HepG2 (cell line): ENCODE results near the gene PRR29. TPM values are rescaled to one million over a fixed set of nuclear protein-coding genes. Genes with fewer than 3 reads are reported as not detected.

Experiments
- ATAC-seq: fragments of 200-7000 bp; cut with Tn5 transposase; 3 replicates; pipeline ENCODE4 v1.9.1; 2020; ENCODE audit warnings: mild to moderate bottlenecking, moderate library complexity
- BruUV-seq: library from RNA; stranded (reverse); fragments of 400-500 nt; replicated peaks from 2 replicates; lab custom pipeline; 2021; lab: Mats Ljungman, UMichigan
- CTCF ChIA-PET: fragments of 300-600 bp; formaldehyde crosslinking; extraction: SDS; loops from one replicate; lab custom pipeline; 2021; ENCODE audit warnings: low total read pairs, inconsistent platforms, low intra/inter-chr PET ratio; lab: Yijun Ruan, JAX
- POLR2A ChIA-PET: fragments of 350-600 bp; sonication (Branson Sonifier 250); formaldehyde crosslinking; loops from one replicate; lab custom pipeline; 2020; ENCODE audit warnings: antibody characterized with exemption, inconsistent platforms; lab: Yijun Ruan, JAX
- DNase-seq: peaks from one replicate; pipeline ENCODE4 v3.0.0-alpha.2; 2015; ENCODE audit warnings: low spot score
- FAIRE-seq: peaks from 3 replicates; lab custom pipeline; 2011; peaks lifted over from hg19 to GRCh38; lab: Jason Lieb, UNC
- H2AFZ ChIP-seq: one replicate; pipeline ENCODE4 v1.6.1; 2011; ENCODE audit warnings: low read length, inconsistent platforms
- H3K27ac ChIP-seq: fragments of 300-600 bp; 3 replicates; pipeline ENCODE4 v1.8.0; 2011; ENCODE audit warnings: mixed run types, mild to moderate bottlenecking, mixed read lengths, low read length, inconsistent platforms; ENCODE audit not compliant: insufficient read depth; ENCODE audit errors: extremely low read length
- H3K27me3 ChIP-seq, 2 experiments: fragments of 200-600 bp in 1 of 2; 2 replicates in 1 of 2; 3 replicates in 1 of 2; pipeline versions ENCODE4 v1.6.0 to v1.8.0; 2011; ENCODE audit warnings: low read length in 2 of 2, mild to moderate bottlenecking in 2 of 2, moderate library complexity in 2 of 2, inconsistent platforms in 1 of 2; ENCODE audit not compliant: insufficient read depth in 2 of 2, control insufficient read depth in 1 of 2
- H3K36me3 ChIP-seq, 2 experiments: fragments of 200-600 bp in 1 of 2; replicated peaks in 1 of 2; 2 replicates in 1 of 2; 3 replicates in 1 of 2; pipeline versions ENCODE4 v1.5.1 to v1.8.0; 2011; ENCODE audit warnings: low read length in 2 of 2, inconsistent platforms in 1 of 2; ENCODE audit not compliant: insufficient read depth in 2 of 2, control insufficient read depth in 1 of 2
- H3K4me1 ChIP-seq: 2 replicates; pipeline ENCODE4 v1.5.1; 2012; ENCODE audit warnings: low read length, inconsistent platforms; ENCODE audit not compliant: insufficient read depth
- H3K4me2 ChIP-seq: 2 replicates; pipeline ENCODE4 v1.6.0; 2011; ENCODE audit warnings: low read depth, low read length, inconsistent platforms
- H3K4me3 ChIP-seq, 3 experiments: fragments of 200-600 bp in 1 of 3; sonication (generic), shearing (Covaris generic) in 1 of 3; replicated peaks in 1 of 3; 2 replicates each; pipeline ENCODE4 v1.5.1; 2011 to 2016; ENCODE audit warnings: low read length in 3 of 3, inconsistent platforms in 2 of 3, low read depth in 2 of 3, mild to moderate bottlenecking in 2 of 3, control low read depth in 1 of 3, mixed read lengths in 1 of 3; ENCODE audit not compliant: insufficient read depth in 1 of 3
- H3K79me2 ChIP-seq: one replicate; pipeline ENCODE4 v1.6.1; 2011; ENCODE audit warnings: low read length, inconsistent platforms; ENCODE audit not compliant: insufficient read depth
- H3K9ac ChIP-seq: 2 replicates; pipeline ENCODE4 v1.6.0; 2011; ENCODE audit warnings: mild to moderate bottlenecking, low read depth, low read length, inconsistent platforms; ENCODE audit not compliant: insufficient read depth
- H3K9me3 ChIP-seq: 2 replicates; pipeline ENCODE4 v1.5.1; 2012; ENCODE audit warnings: mild to moderate bottlenecking, low read length
- H4K20me1 ChIP-seq: 2 replicates; pipeline ENCODE4 v1.6.0; 2011; ENCODE audit warnings: inconsistent platforms, mild to moderate bottlenecking, low read length, moderate library complexity; ENCODE audit not compliant: insufficient read depth
- CHD4 ChIP-seq: fragments of 200-600 bp; sonication (generic); IDR thresholded peaks from 2 replicates; pipeline ENCODE4 v1.7.0; 2017; ENCODE audit warnings: mild to moderate bottlenecking, low read length, borderline replicate concordance
- GABPB1 ChIP-seq: IDR thresholded peaks from 2 replicates; pipeline ENCODE4 v1.6.1; 2016; ENCODE audit warnings: mild to moderate bottlenecking, missing genetic modification reagents, moderate library complexity, missing compliant biosample characterization
- KDM5B ChIP-seq: sonication (generic); formaldehyde crosslinking; IDR thresholded peaks from 2 replicates; pipeline ENCODE4 v1.4.0; 2020; ENCODE audit warnings: missing genetic modification reagents, mild to moderate bottlenecking, borderline replicate concordance
- MTF2 ChIP-seq: sonication (generic); formaldehyde crosslinking; IDR thresholded peaks from 2 replicates; pipeline ENCODE4 v1.5.0; 2020; ENCODE audit warnings: missing genetic modification reagents, borderline replicate concordance
- POLR2AphosphoS2 ChIP-seq: IDR thresholded peaks from 2 replicates; pipeline ENCODE4 v1.6.1; 2011; ENCODE audit warnings: low read depth, low read length, improper control_type of control experiment
- RFX3 ChIP-seq: IDR thresholded peaks from 2 replicates; pipeline ENCODE4 v1.6.1; 2016; ENCODE audit warnings: missing biosample characterization, missing genetic modification reagents
- SNRNP70 ChIP-seq: fragments of 200-400 bp; formaldehyde crosslinking; IDR thresholded peaks from 2 replicates; pipeline ENCODE4 v1.6.1; 2017; ENCODE audit warnings: mild to moderate bottlenecking, low read depth, low read length, moderate library complexity
- ZKSCAN1 ChIP-seq: fragments of 150-350 bp; IDR thresholded peaks from 2 replicates; pipeline ENCODE4 v1.6.1; 2014; ENCODE audit warnings: low read length
- ZSCAN20 ChIP-seq: sonication (generic); formaldehyde crosslinking; IDR thresholded peaks from 2 replicates; pipeline ENCODE4 v1.4.0; 2020; ENCODE audit warnings: missing genetic modification reagents, mild to moderate bottlenecking, borderline replicate concordance
- WGBS: methylation state at CpG from one replicate; pipeline ENCODE4 v1.1.6; 2017; ENCODE audit warnings: low lambda C conversion rate; 5-methylcytosine and 5-hydroxymethylcytosine counted together
- in situ Hi-C: cut with HindIII; loops from 2 replicates; pipeline ENCODE4 v1.10.0; 2017; ENCODE audit warnings: low pct_unique_long_range_greater_than_20kb; ENCODE audit not compliant: extremely low pct_ligation_motif_present
- intact Hi-C: fragments of 100-400 bp; cut with micrococcal nuclease; formaldehyde crosslinking; loops from one replicate; pipeline ENCODE4 v1.10.0; 2022; ENCODE audit not compliant: unreplicated experiment
- polyA plus RNA-seq, 8 experiments: library from polyadenylated mRNA; depleted of rRNA in 3 of 8; stranded (reverse) in 7 of 8; unstranded in 1 of 8; fragments of >200 nt; fragmentation: Illumina TruSeq in 4 of 8; extraction: Trizol in 4 of 8; gene quantifications; 2 replicates each; pipeline versions ENCODE4 v1.2.1 to v1.2.3, GENCODE V29; 2011 to 2016; ENCODE audit warnings: low read depth in 4 of 8, missing spikeins in 1 of 8, mixed read lengths in 1 of 8; ENCODE audit not compliant: insufficient read depth in 1 of 8
- total RNA-seq, 5 experiments: library from RNA; depleted of rRNA; stranded (reverse); fragments of >200 nt; fragmentation: Illumina TruSeq; extraction: Trizol; gene quantifications; 2 replicates each; pipeline ENCODE4 v1.2.3, GENCODE V29; 2016; ENCODE audit warnings: low read depth in 1 of 5
- TF ChIP-seq, protein P1 (sequence below): sonication (generic); formaldehyde crosslinking; IDR thresholded peaks from 2 replicates; pipeline ENCODE4 v1.4.0; 2020; ENCODE audit warnings: low read depth, mild to moderate bottlenecking, missing genetic modification reagents
- TF ChIP-seq, protein P2 (sequence below): sonication (generic); formaldehyde crosslinking; IDR thresholded peaks from 2 replicates; pipeline ENCODE4 v1.8.0; 2022; ENCODE audit warnings: missing genetic modification reagents, mild to moderate bottlenecking, borderline replicate concordance

Gene PRR29
- total and polyA plus RNA-seq, 2 of the 13 experiments (the other 11 are each of a cell fraction or from before 2014, with no cell fraction given) = 0.07 to 0.20 TPM

DNA sequence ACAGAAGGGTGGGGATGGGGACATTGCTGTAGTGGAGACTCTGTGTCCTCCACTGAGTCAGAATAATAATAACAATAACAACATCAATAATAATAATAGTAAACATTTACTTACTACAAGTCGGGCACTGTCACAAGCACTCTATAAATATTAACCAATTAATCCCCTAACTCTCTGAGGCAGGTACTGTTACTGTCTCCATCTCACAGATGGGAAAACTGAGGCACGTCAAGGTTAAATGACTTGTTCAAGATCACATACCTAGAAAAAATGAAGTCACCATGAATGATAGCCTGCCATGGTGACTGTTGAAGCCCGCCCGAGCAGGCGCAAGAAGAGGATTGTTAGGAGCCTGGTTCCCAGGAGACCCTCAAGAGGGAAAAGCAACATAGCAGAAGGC lies 10.2 kb downstream of the PRR29 start (continued):
- TF ChIP-seq, protein P1, sequence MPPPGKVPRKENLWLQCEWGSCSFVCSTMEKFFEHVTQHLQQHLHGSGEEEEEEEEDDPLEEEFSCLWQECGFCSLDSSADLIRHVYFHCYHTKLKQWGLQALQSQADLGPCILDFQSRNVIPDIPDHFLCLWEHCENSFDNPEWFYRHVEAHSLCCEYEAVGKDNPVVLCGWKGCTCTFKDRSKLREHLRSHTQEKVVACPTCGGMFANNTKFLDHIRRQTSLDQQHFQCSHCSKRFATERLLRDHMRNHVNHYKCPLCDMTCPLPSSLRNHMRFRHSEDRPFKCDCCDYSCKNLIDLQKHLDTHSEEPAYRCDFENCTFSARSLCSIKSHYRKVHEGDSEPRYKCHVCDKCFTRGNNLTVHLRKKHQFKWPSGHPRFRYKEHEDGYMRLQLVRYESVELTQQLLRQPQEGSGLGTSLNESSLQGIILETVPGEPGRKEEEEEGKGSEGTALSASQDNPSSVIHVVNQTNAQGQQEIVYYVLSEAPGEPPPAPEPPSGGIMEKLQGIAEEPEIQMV (CRISPR knock-in tag) = 0 out of 2 replicates have a peak, but pooled peaks have one; percentile 2
- TF ChIP-seq MTF2 (CRISPR knock-in tag) = no peak
- no peak for TF ChIP-seq ZSCAN20 (CRISPR knock-in tag)
- TF ChIP-seq GABPB1 (CRISPR knock-in tag) = no peak
- TF ChIP-seq, protein P2, sequence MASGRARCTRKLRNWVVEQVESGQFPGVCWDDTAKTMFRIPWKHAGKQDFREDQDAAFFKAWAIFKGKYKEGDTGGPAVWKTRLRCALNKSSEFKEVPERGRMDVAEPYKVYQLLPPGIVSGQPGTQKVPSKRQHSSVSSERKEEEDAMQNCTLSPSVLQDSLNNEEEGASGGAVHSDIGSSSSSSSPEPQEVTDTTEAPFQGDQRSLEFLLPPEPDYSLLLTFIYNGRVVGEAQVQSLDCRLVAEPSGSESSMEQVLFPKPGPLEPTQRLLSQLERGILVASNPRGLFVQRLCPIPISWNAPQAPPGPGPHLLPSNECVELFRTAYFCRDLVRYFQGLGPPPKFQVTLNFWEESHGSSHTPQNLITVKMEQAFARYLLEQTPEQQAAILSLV (CRISPR knock-in tag) = no peak
- 0 out of 2 replicates have a peak, but pooled peaks have one; percentile 66 for TF ChIP-seq CHD4
- no peak for TF ChIP-seq RFX3 (CRISPR knock-in tag)
- TF ChIP-seq KDM5B (CRISPR knock-in tag) = no peak
- no peak for TF ChIP-seq POLR2AphosphoS2
- TF ChIP-seq, all 625 proteins: peak for 4

DNA sequence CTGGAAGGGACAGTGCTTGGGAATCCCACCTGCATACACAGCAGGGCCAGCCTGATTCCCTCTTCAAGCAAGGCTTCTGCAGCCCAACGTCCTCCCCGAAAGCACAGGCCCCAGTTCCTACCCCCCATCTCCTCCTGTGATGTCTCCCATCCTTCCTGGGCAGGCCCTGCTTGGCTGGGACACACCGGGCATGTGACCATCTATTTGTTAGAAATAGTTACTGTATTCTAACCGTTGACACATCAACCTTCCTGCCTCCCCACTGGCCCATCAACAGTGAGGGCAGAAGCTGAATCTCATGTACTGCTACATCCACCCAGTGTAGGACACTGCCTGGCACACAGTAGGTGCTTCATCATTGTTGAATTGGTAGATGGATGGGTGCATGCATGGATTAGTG lies 10.7 kb downstream of the PRR29 start:
- no peaks in the 10 kb centered on the region for H4K20me1 ChIP-seq
- no peak overlapping the region for H3K27ac ChIP-seq
- H3K9me3 ChIP-seq = no peaks in the 10 kb centered on the region
- H3K9ac ChIP-seq = no peak overlapping the region
- intact Hi-C loops = loop anchor here (5.0 kb wide), 1 partner anchor 1638 kb away; no protein-coding TSS in a partner anchor
- no TSS peak for BruUV-seq
- TF ChIP-seq ZKSCAN1 = peak; percentile 66; the same call in 1 of the 2 replicates
- TF ChIP-seq SNRNP70 = no peak
- H3K4me1 ChIP-seq = peaks cover 53% of the 10 kb centered on the region
- in situ Hi-C loops = no loop called here
- H3K36me3 ChIP-seq = no peaks in the 10 kb centered on the region; a peak in 1 of 5 replicates
- no peak for DNase-seq
- no peak for ATAC-seq
- no peak overlapping the region; a peak in 1 of 6 replicates for H3K4me3 ChIP-seq
- H2AFZ ChIP-seq = no peak overlapping the region
- ChIA-PET CTCF (no interaction called here), POLR2A (no interaction called here)
- H3K4me2 ChIP-seq = peak overlapping the region; percentile 81; the same call in 1 of the 2 replicates
- WGBS = 48% methylated on average over 4 of the region's 4 CpGs
- no peak for FAIRE-seq
- H3K27me3 ChIP-seq = no peaks in the 10 kb centered on the region
- no peaks in the 10 kb centered on the region for H3K79me2 ChIP-seq
